Astrocyte of the cerebellum (primary cell): ENCODE measurements around the gene ATRNL1.

Experiments
- DNase-seq: peaks from one replicate; pipeline ENCODE4 v3.0.0-alpha.2; 2011; ENCODE audit warnings: low read depth
- H3K4me3 ChIP-seq: 2 replicates; pipeline ENCODE4 v1.5.1; 2011; ENCODE audit warnings: mild to moderate bottlenecking, low read depth, low read length, moderate library complexity
- CTCF ChIP-seq: IDR thresholded peaks from 2 replicates; pipeline ENCODE4 v1.5.1; 2012; ENCODE audit warnings: low read length, low read depth, moderate library complexity, mild to moderate bottlenecking; ENCODE audit errors: missing control alignments
- in situ Hi-C: cut with HindIII; loops from 2 replicates; pipeline ENCODE4 v1.10.0; 2017; ENCODE audit warnings: low sequenced_read_pairs

ATRNL1 gene

GRCh38 chr10:115833119-115833518, 740.0 kb downstream of the ATRNL1 start:
- DNase-seq, result no peak
- in situ Hi-C loops, result no loop called here
- no peak overlapping the region for H3K4me3 ChIP-seq
- TF ChIP-seq CTCF, result no peak

- no peak overlapping the region for H3K4me3 ChIP-seq
- TF ChIP-seq CTCF, result no peak
- no peak for DNase-seq
- in situ Hi-C loops, result no loop called here
These were observed 751.4 kb downstream of the ATRNL1 start for GRCh38 chr10:115844591-115844990.

- TF ChIP-seq CTCF, result no peak
- no peak for DNase-seq
- in situ Hi-C loops, result no loop called here
- no peak overlapping the region for H3K4me3 ChIP-seq
These were observed 752.8 kb downstream of the ATRNL1 start for GRCh38 chr10:115845921-115846320.

GRCh38 chr10:115846528-115846927, 753.4 kb downstream of the ATRNL1 start:
- in situ Hi-C loops, result no loop called here

GRCh38 chr10:115849197-115849596, 756.0 kb downstream of the ATRNL1 start:
- TF ChIP-seq CTCF, result no peak
- DNase-seq, result no peak
- in situ Hi-C loops, result no loop called here
- no peak overlapping the region for H3K4me3 ChIP-seq

More at GRCh38 chr10:115846528-115846927, 753.4 kb downstream of the ATRNL1 start:
- TF ChIP-seq CTCF, result no peak
- no peak overlapping the region for H3K4me3 ChIP-seq
- DNase-seq, result no peak

- no peak for DNase-seq
- no peak overlapping the region for H3K4me3 ChIP-seq
- no peak for TF ChIP-seq CTCF
- in situ Hi-C loops, result no loop called here
These were observed 757.5 kb downstream of the ATRNL1 start for GRCh38 chr10:115850666-115851065.

- DNase-seq, result no peak
- no peak for TF ChIP-seq CTCF
- no peak overlapping the region for H3K4me3 ChIP-seq
- in situ Hi-C loops, result no loop called here
These were observed 758.5 kb downstream of the ATRNL1 start for GRCh38 chr10:115851695-115852094.
